Brain microvascular endothelial cell (primary cell): ENCODE data around the gene TMEM175.
"Not testable (repeated sequence)": the region's sequence is repeated elsewhere in the genome, so short reads cannot be mapped to it uniquely, and the experiment has no call there.

Experiments
- DNase-seq: peaks from one replicate; pipeline ENCODE4 v3.0.0-alpha.2; 2020
- H3K27ac ChIP-seq: fragments of 250-450 bp; sonication (Bioruptor Pico); 2 replicates; pipeline ENCODE4 v1.5.1; 2020; ENCODE audit warnings: mild to moderate bottlenecking, moderate library complexity
- H3K27me3 ChIP-seq: fragments of 250-450 bp; sonication (Bioruptor Pico); replicated peaks from 2 replicates; pipeline ENCODE4 v1.5.1; 2020; ENCODE audit warnings: mild to moderate bottlenecking
- H3K36me3 ChIP-seq: fragments of 250-450 bp; sonication (Bioruptor Pico); replicated peaks from 2 replicates; pipeline ENCODE4 v1.5.1; 2020; ENCODE audit warnings: mild to moderate bottlenecking
- H3K4me3 ChIP-seq: 2 replicates; pipeline ENCODE4 v1.5.1; 2011; ENCODE audit warnings: low read depth, mild to moderate bottlenecking, control low read depth, low read length, moderate library complexity
- CTCF ChIP-seq: IDR thresholded peaks from 2 replicates; pipeline ENCODE4 v1.5.1; 2011; ENCODE audit warnings: low read depth, mild to moderate bottlenecking, moderate library complexity, low read length, control low read depth, inconsistent platforms; ENCODE audit errors: missing control alignments
- in situ Hi-C: cut with HindIII; loops from 2 replicates; pipeline ENCODE4 v1.10.0; 2017; ENCODE audit warnings: low sequenced_read_pairs, low pct_ligation_motif_present

TMEM175 gene

DNA sequence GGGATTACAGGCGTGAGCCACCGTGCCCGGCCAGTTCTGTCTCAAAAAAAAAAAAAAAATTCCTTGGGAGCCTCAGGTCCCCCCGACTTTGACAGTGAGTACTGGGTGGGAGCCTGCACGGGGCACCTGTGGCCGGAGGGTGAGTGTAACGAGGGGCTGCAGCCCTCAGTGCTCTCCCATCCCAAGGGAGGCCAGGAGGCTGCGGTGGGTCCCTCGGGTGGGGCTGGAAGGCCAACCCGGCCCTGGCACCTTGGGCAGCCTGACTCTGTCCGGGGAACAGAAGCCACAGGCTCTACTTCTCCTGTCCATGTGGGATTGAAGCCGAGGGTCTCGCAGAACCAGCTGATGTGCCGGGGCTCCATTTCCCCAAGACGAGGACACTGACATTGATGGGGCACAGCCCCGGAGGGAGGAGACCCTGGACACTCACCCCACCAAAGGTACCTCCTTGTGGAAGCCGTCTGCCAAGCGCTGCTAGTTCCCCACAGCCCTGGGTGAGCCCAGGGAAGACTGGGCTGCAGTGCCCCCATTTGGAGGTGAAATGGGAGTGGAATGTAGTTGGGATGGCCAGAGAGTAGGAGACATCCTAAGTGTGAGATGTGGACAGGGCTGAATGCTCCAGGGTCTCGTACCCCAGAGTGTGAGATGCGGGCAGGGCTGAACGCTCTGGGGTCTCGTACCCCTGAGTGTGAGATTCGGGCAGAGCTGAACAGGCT lies 63.2 kb downstream of the TMEM175 start:
- Histone ChIP-seq H3K36me3 (peaks cover under 1% of the 10 kb centered on the region), H3K27ac (no peak overlapping the region), H3K4me3 (no peak overlapping the region), H3K27me3 (peaks cover 31% of the 10 kb centered on the region)
- DNase-seq: no peak
- in situ Hi-C loops: no loop called here
- TF ChIP-seq CTCF: no peak

DNA sequence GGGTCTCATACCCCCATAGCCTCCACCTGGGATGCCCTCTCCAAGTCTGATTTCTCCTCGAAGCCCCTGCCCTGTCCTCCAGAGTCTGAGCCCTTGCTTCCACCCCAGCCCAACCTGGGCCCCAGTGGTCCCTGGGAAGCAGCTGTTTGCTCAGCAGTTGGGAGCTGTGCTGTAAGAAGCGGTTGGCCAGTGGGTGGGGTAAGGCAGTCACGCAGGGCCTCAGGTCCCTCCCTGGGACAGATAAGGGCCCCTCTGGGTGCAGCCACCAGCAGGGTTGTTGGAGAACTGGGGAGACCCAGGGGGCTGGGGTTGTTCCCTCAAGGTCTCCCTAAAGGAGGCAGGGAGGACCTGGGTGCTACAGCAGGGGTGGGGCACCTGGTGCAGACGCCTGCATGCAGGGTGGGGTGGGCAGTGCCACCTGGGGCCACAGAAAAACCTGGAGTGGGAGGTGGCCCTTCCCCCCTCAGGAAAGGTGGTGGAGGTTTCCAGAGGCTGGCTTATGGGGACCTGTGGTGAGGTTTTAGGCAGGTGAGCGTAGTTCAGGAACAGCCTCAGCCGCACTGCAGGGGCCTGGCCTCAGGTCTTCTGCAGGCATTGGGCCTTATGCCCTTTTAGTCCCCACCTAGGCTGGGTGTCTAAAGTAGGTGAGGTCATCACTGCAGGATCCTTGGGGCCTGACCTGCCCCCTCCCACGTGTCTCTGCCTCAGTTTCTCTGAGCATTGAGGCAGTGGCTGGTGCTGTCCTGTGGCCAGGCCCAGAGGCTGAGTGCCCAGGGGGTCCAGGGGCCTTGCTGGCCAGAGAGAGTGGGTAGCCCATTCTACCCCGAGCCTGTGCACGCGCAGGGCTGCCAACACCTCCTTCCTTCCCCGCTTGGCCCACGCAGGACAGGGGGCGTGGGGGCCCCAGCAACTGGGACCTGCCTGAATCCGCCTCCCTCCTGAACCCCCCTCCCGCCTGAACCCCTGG lies 64.1 kb downstream of the TMEM175 start:
- H3K27me3 ChIP-seq: peaks cover 37% of the 10 kb centered on the region

GRCh38 chr4:996997-997374 lies 64.7 kb downstream of the TMEM175 start:
- H3K27ac ChIP-seq: no peak overlapping the region
- no peak for DNase-seq
- peaks cover 44% of the 10 kb centered on the region for H3K27me3 ChIP-seq
- in situ Hi-C loops: no loop called here
- H3K36me3 ChIP-seq: no peaks in the 10 kb centered on the region
- H3K4me3 ChIP-seq: no peak overlapping the region
- no peak for TF ChIP-seq CTCF

More for the DNA sequence above, 64.1 kb downstream of the TMEM175 start:
- Histone ChIP-seq H3K4me3 (no peak overlapping the region), H3K36me3 (no peaks in the 10 kb centered on the region), H3K27ac (no peak overlapping the region)
- TF ChIP-seq CTCF: no peak
- DNase-seq: no peak
- in situ Hi-C loops: no loop called here

- H3K36me3 ChIP-seq: no peaks in the 10 kb centered on the region
- no peak for TF ChIP-seq CTCF
- no peak overlapping the region for H3K27ac ChIP-seq
- in situ Hi-C loops: no loop called here
- H3K4me3 ChIP-seq: no peak overlapping the region
- no peak for DNase-seq
- peaks cover 49% of the 10 kb centered on the region for H3K27me3 ChIP-seq
These were observed 65.3 kb downstream of the TMEM175 start for GRCh38 chr4:997375-998071.

- Histone ChIP-seq H3K4me3 (no peak overlapping the region), H3K27ac (no peak overlapping the region), H3K27me3 (peaks cover 54% of the 10 kb centered on the region), H3K36me3 (no peaks in the 10 kb centered on the region)
- no peak for TF ChIP-seq CTCF
- in situ Hi-C loops: no loop called here
- no peak for DNase-seq
These were observed 65.9 kb downstream of the TMEM175 start for GRCh38 chr4:998096-998691.

DNA sequence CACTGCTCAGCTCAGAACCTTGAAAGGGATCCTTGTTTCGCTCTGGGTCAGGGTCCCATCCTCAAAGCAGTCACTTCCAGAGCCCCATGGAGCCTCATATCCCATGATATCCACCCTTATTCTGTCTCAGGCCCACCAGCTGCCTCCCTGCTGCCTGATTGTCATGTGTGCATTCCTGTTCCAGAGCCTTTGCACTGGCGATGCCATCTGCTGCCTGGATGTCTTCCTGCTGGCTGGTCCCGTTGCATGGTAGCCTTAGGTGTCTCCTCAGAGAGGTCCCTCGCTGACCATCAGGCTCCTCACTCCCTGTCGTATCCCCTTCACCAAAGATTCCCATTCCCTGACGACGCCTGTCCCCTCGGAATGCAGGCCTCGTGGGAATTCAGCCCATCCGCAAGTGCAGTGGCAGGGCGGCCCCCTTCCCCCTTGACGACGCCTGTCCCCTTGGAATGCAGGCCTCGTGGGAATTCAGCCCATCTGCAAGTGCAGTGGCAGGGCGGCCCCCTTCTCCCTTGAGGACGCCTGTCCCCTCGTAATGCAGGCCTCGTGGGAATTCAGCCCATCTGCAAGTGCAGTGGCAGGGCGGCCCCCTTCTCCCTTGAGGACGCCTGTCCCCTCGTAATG lies 67.1 kb downstream of the TMEM175 start:
- H3K4me3 ChIP-seq, H3K36me3 ChIP-seq, in situ Hi-C loops, H3K27ac ChIP-seq, DNase-seq: not testable (repeated sequence)
- H3K27me3 ChIP-seq: peaks cover 65% of the 10 kb centered on the region
